K562 (cell line): ENCODE measurements around the gene ADAD1. TPM values are rescaled to one million over a fixed set of nuclear protein-coding genes. Genes with fewer than 3 reads are reported as not detected.

Experiments
- ATAC-seq: fragments of 200-7000 bp; cut with Tn5 transposase; 3 replicates; pipeline ENCODE4 v1.9.1; 2020; ENCODE audit warnings: moderate library complexity
- BruUV-seq: library from RNA; stranded (reverse); fragments of 400-500 nt; replicated peaks from 2 replicates; lab custom pipeline; 2021; lab: Mats Ljungman, UMichigan
- CTCF ChIA-PET: fragments of 300-600 bp; formaldehyde crosslinking; extraction: SDS; loops from one replicate; lab custom pipeline; 2021; ENCODE audit warnings: low intra/inter-chr PET ratio; lab: Yijun Ruan, JAX
- POLR2A ChIA-PET: fragments of 300-600, 350-650 bp; sonication (Branson Sonifier 250); formaldehyde crosslinking; extraction: SDS; loops from one replicate; lab custom pipeline; 2021; ENCODE audit warnings: antibody characterized with exemption, inconsistent platforms; lab: Yijun Ruan, JAX
- DNase-seq, 4 experiments: peaks; one replicate each; pipeline versions ENCODE4 v3.0.0 to v3.0.0-alpha.2; 2011 to 2018; ENCODE audit warnings: low spot score in 3 of 4, mixed read lengths in 3 of 4; ENCODE audit errors: extremely low read depth in 1 of 4
- FAIRE-seq: peaks from 2 replicates; lab custom pipeline; 2011; peaks lifted over from hg19 to GRCh38; lab: Jason Lieb, UNC
- H2AFZ ChIP-seq: 2 replicates; pipeline ENCODE4 v1.6.0; 2011; ENCODE audit warnings: low read depth, low read length, control low read depth, inconsistent platforms
- H3K27ac ChIP-seq: fragments of 200-600 bp; 3 replicates; pipeline ENCODE4 v1.8.0; 2011; ENCODE audit warnings: low read depth, mild to moderate bottlenecking, control low read depth, inconsistent platforms, low read length, moderate library complexity, mixed read lengths; ENCODE audit errors: extremely low read depth
- H3K27me3 ChIP-seq, 2 experiments: fragments of 300-600 bp in 1 of 2; 2 replicates in 1 of 2; 3 replicates in 1 of 2; pipeline versions ENCODE4 v1.6.0 to v1.8.0; 2011; ENCODE audit warnings: inconsistent platforms in 2 of 2, low read length in 2 of 2, mild to moderate bottlenecking in 1 of 2, mixed read lengths in 1 of 2, moderate library complexity in 1 of 2; ENCODE audit not compliant: control insufficient read depth in 2 of 2, insufficient read depth in 2 of 2
- H3K36me3 ChIP-seq: fragments of 300-600 bp; 3 replicates; pipeline ENCODE4 v1.8.0; 2011; ENCODE audit warnings: mild to moderate bottlenecking, low read length, inconsistent platforms; ENCODE audit not compliant: control insufficient read depth, insufficient read depth
- H3K4me1 ChIP-seq, 2 experiments: fragments of 200-600 bp in 1 of 2; replicated peaks in 1 of 2; 2 replicates in 1 of 2; 3 replicates in 1 of 2; pipeline versions ENCODE4 v1.5.1 to v1.8.0; 2011; ENCODE audit warnings: inconsistent platforms in 2 of 2, low read length in 2 of 2, mild to moderate bottlenecking in 1 of 2, mixed read lengths in 1 of 2, moderate library complexity in 1 of 2; ENCODE audit not compliant: control insufficient read depth in 2 of 2, insufficient read depth in 2 of 2
- H3K4me2 ChIP-seq: 2 replicates; pipeline ENCODE4 v1.6.1; 2011; ENCODE audit warnings: low read length, control low read depth, inconsistent platforms, mixed read lengths; ENCODE audit not compliant: insufficient read depth
- H3K4me3 ChIP-seq: fragments of 200-600 bp; sonication (generic), shearing (Covaris generic); 2 replicates; pipeline ENCODE4 v1.5.1; 2016; ENCODE audit warnings: control low read depth, inconsistent platforms
- H3K79me2 ChIP-seq: fragments of 200-600 bp; 3 replicates; pipeline ENCODE4 v1.8.0; 2011; ENCODE audit warnings: low read length, inconsistent platforms; ENCODE audit not compliant: control insufficient read depth, insufficient read depth
- H3K9ac ChIP-seq, 2 experiments: 2 replicates each; pipeline versions ENCODE4 v1.6.0 to v1.6.1; 2011; ENCODE audit warnings: low read depth in 2 of 2, low read length in 2 of 2, control low read depth in 1 of 2, inconsistent platforms in 1 of 2, mild to moderate bottlenecking in 1 of 2, mixed read lengths in 1 of 2; ENCODE audit not compliant: insufficient read depth in 1 of 2
- H3K9me1 ChIP-seq: one replicate; pipeline ENCODE4 v1.6.0; 2011; ENCODE audit warnings: inconsistent platforms, mild to moderate bottlenecking, low read length, moderate library complexity; ENCODE audit not compliant: control insufficient read depth, insufficient read depth
- H3K9me3 ChIP-seq: replicated peaks from 2 replicates; pipeline ENCODE4 v1.5.1; 2011; ENCODE audit warnings: low read depth, low read length, inconsistent platforms; ENCODE audit not compliant: control insufficient read depth, insufficient read depth
- H4K20me1 ChIP-seq: replicated peaks from 2 replicates; pipeline ENCODE4 v1.6.1; 2011; ENCODE audit warnings: low read length, inconsistent platforms, mixed read lengths; ENCODE audit not compliant: control insufficient read depth, insufficient read depth
- ARID1B ChIP-seq: fragments of 450-650 bp; IDR thresholded peaks from 2 replicates; pipeline ENCODE4 v1.6.1; 2016; ENCODE audit warnings: antibody characterized with exemption, mild to moderate bottlenecking, inconsistent platforms
- DACH1 ChIP-seq: fragments of 450-650 bp; IDR thresholded peaks from 2 replicates; pipeline ENCODE4 v1.6.1; 2018; ENCODE audit not compliant: partially characterized antibody
- GATA2 ChIP-seq: sonication (generic); formaldehyde crosslinking; IDR thresholded peaks from 2 replicates; pipeline ENCODE4 v1.4.0; 2020; ENCODE audit warnings: mild to moderate bottlenecking, missing genetic modification reagents
- GTF2E2 ChIP-seq: fragments of 200-800 bp; sonication (Bioruptor generic); IDR thresholded peaks from 2 replicates; pipeline ENCODE4 v1.6.1; 2016; ENCODE audit warnings: missing genetic modification characterization, missing compliant biosample characterization
- KLF10 ChIP-seq: fragments of 250-450 bp; sonication (Bioruptor Pico); IDR thresholded peaks from 2 replicates; pipeline ENCODE4 v1.6.1; 2021; ENCODE audit warnings: matching md5 sums
- MTA1 ChIP-seq: fragments of 450-650 bp; IDR thresholded peaks from 2 replicates; pipeline ENCODE4 v1.6.1; 2017; ENCODE audit warnings: borderline replicate concordance
- POLR2AphosphoS5 ChIP-seq: IDR thresholded peaks from 2 replicates; pipeline ENCODE4 v1.6.1; 2011; ENCODE audit warnings: mild to moderate bottlenecking, low read depth, low read length, moderate library complexity; ENCODE audit not compliant: control insufficient read depth, insufficient read depth
- TGIF2 ChIP-seq: sonication (generic); formaldehyde crosslinking; IDR thresholded peaks from 2 replicates; pipeline ENCODE4 v1.8.1; 2022; ENCODE audit warnings: mild to moderate bottlenecking, missing genetic modification reagents, moderate library complexity
- THAP7 ChIP-seq: fragments of 250-450 bp; sonication (Bioruptor Pico); IDR thresholded peaks from 2 replicates; pipeline ENCODE4 v1.5.0; 2021
- ZKSCAN8 ChIP-seq: fragments of 200-800 bp; sonication (Bioruptor generic); IDR thresholded peaks from 2 replicates; pipeline ENCODE4 v1.6.1; 2016; ENCODE audit warnings: missing genetic modification characterization, missing compliant biosample characterization
- ZNF408 ChIP-seq: fragments of 250-450 bp; sonication (Bioruptor Pico); IDR thresholded peaks from 2 replicates; pipeline ENCODE4 v1.4.0; 2020; ENCODE audit warnings: low read depth, mild to moderate bottlenecking, moderate library complexity
- ZNF717 ChIP-seq: fragments of 250-450 bp; sonication (Bioruptor Pico); IDR thresholded peaks from 2 replicates; pipeline ENCODE4 v1.5.0; 2021
- WGBS: fragments of 100-300 bp; shearing (Covaris generic); methylation state at CpG from one replicate; pipeline ENCODE4 v1.1.6; 2016; ENCODE audit warnings: low coverage, mixed read lengths; ENCODE audit not compliant: insufficient coverage; ENCODE audit errors: missing lambda C conversion rate; 5-methylcytosine and 5-hydroxymethylcytosine counted together
- in situ Hi-C: fragments of 300-500 bp; cut with MboI; formaldehyde crosslinking; loops from 4 replicates; pipeline ENCODE4 v1.15.0; 2018; ENCODE audit warnings: inconsistent platforms, mixed read lengths
- intact Hi-C: fragments of 100-400 bp; cut with micrococcal nuclease; formaldehyde crosslinking; loops from 2 replicates; pipeline ENCODE4 v1.14.2; 2022
- polyA plus RNA-seq, 8 experiments: library from polyadenylated mRNA; depleted of rRNA in 4 of 8; stranded (reverse) in 5 of 8; unstranded in 3 of 8; fragments of >200 nt; fragmentation: Nextera tagmentation in 2 of 8; fragmentation: Illumina TruSeq in 1 of 8; extraction: Ambion mirVana in 2 of 8; extraction: Trizol in 1 of 8; gene quantifications; 2 replicates each; pipeline versions ENCODE4 v1.2.1 to v1.2.3, GENCODE V29; 2011 to 2014; ENCODE audit warnings: inconsistent platforms in 1 of 8, missing spikeins in 1 of 8
- total RNA-seq, 7 experiments: library from RNA; depleted of rRNA in 6 of 7; stranded (reverse); fragments of >200 nt in 6 of 7; fragmentation: Illumina TruSeq in 2 of 7; extraction: Trizol in 2 of 7; gene quantifications; 2 replicates each; pipeline versions ENCODE4 v1.2.1 to v1.2.3, GENCODE V29; 2011 to 2021; ENCODE audit warnings: low replicate concordance in 1 of 7
- TF ChIP-seq, protein P1 (sequence below), 2 experiments: fragments of 450-650 bp; IDR thresholded peaks; 2 replicates each; pipeline ENCODE4 v1.6.1; 2018; ENCODE audit warnings: mild to moderate bottlenecking in 2 of 2, low read depth in 1 of 2; ENCODE audit not compliant: partially characterized antibody in 2 of 2
- TF ChIP-seq, protein P2 (sequence below): fragments of 450-650 bp; IDR thresholded peaks from 2 replicates; pipeline ENCODE4 v1.6.1; 2016; ENCODE audit warnings: borderline replicate concordance

The ADAD1 gene
- total and polyA plus RNA-seq, 9 of the 15 experiments (the other 6 are each of a cell fraction or from before 2014, with no cell fraction given) = not detected

GRCh38 chr4:122393276-122393675 is 14.5 kb downstream of the ADAD1 start:
- 0% methylated on average over 1 of the region's 1 CpG for WGBS
- TF ChIP-seq POLR2AphosphoS5 (no peak), ARID1B (no peak), GTF2E2 (tag) (no peak), DACH1 (no peak), GATA2 (CRISPR knock-in tag) (no peak), ZNF408 (CRISPR knock-in tag) (no peak), KLF10 (no peak), ZKSCAN8 (no peak), MTA1 (no peak), TGIF2 (no peak), THAP7 (CRISPR knock-in tag) (no peak), ZNF717 (CRISPR knock-in tag) (no peak)
- TF ChIP-seq, protein P1, sequence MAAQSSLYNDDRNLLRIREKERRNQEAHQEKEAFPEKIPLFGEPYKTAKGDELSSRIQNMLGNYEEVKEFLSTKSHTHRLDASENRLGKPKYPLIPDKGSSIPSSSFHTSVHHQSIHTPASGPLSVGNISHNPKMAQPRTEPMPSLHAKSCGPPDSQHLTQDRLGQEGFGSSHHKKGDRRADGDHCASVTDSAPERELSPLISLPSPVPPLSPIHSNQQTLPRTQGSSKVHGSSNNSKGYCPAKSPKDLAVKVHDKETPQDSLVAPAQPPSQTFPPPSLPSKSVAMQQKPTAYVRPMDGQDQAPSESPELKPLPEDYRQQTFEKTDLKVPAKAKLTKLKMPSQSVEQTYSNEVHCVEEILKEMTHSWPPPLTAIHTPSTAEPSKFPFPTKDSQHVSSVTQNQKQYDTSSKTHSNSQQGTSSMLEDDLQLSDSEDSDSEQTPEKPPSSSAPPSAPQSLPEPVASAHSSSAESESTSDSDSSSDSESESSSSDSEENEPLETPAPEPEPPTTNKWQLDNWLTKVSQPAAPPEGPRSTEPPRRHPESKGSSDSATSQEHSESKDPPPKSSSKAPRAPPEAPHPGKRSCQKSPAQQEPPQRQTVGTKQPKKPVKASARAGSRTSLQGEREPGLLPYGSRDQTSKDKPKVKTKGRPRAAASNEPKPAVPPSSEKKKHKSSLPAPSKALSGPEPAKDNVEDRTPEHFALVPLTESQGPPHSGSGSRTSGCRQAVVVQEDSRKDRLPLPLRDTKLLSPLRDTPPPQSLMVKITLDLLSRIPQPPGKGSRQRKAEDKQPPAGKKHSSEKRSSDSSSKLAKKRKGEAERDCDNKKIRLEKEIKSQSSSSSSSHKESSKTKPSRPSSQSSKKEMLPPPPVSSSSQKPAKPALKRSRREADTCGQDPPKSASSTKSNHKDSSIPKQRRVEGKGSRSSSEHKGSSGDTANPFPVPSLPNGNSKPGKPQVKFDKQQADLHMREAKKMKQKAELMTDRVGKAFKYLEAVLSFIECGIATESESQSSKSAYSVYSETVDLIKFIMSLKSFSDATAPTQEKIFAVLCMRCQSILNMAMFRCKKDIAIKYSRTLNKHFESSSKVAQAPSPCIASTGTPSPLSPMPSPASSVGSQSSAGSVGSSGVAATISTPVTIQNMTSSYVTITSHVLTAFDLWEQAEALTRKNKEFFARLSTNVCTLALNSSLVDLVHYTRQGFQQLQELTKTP (IDR thresholded peaks at IDR 0.05; ENCODE audit: low read depth in 1 of 2, partially characterized antibody in 2 of 2) = no peak
- TF ChIP-seq, protein P2, sequence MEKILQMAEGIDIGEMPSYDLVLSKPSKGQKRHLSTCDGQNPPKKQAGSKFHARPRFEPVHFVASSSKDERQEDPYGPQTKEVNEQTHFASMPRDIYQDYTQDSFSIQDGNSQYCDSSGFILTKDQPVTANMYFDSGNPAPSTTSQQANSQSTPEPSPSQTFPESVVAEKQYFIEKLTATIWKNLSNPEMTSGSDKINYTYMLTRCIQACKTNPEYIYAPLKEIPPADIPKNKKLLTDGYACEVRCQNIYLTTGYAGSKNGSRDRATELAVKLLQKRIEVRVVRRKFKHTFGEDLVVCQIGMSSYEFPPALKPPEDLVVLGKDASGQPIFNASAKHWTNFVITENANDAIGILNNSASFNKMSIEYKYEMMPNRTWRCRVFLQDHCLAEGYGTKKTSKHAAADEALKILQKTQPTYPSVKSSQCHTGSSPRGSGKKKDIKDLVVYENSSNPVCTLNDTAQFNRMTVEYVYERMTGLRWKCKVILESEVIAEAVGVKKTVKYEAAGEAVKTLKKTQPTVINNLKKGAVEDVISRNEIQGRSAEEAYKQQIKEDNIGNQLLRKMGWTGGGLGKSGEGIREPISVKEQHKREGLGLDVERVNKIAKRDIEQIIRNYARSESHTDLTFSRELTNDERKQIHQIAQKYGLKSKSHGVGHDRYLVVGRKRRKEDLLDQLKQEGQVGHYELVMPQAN = no peak

More at GRCh38 chr4:122393276-122393675, 14.5 kb downstream of the ADAD1 start:
- POLR2A ChIA-PET = no interaction called here
- ATAC-seq (no peak), FAIRE-seq (no peak), DNase-seq (no peak)
- no peak overlapping the region for H3K9ac ChIP-seq
- no peaks in the 10 kb centered on the region for H3K4me1 ChIP-seq
- H3K36me3 ChIP-seq = no peaks in the 10 kb centered on the region
- intact Hi-C loops = no loop called here
- no TSS peak for BruUV-seq
- no peaks in the 10 kb centered on the region for H4K20me1 ChIP-seq
- CTCF ChIA-PET = no interaction called here
- no peak overlapping the region for H3K27ac ChIP-seq
- no peaks in the 10 kb centered on the region for H3K9me1 ChIP-seq
- no peaks in the 10 kb centered on the region; the same call in 1 of the 2 replicates for H3K9me3 ChIP-seq
- H3K4me3 ChIP-seq = no peak overlapping the region
- H3K4me2 ChIP-seq = no peak overlapping the region
- no peak overlapping the region for H2AFZ ChIP-seq
- in situ Hi-C loops = no loop called here
- no peaks in the 10 kb centered on the region for H3K79me2 ChIP-seq
- H3K27me3 ChIP-seq = no peaks in the 10 kb centered on the region
